Measurements from ENCODE around the gene NCOR1.
A peak's percentile ranks its signal among the peaks of the same experiment; 100 is the strongest.
"Not testable (repeated sequence)": the region's sequence is repeated elsewhere in the genome, so short reads cannot be mapped to it uniquely, and the experiment has no call there.

NCOR1 gene

DNA sequence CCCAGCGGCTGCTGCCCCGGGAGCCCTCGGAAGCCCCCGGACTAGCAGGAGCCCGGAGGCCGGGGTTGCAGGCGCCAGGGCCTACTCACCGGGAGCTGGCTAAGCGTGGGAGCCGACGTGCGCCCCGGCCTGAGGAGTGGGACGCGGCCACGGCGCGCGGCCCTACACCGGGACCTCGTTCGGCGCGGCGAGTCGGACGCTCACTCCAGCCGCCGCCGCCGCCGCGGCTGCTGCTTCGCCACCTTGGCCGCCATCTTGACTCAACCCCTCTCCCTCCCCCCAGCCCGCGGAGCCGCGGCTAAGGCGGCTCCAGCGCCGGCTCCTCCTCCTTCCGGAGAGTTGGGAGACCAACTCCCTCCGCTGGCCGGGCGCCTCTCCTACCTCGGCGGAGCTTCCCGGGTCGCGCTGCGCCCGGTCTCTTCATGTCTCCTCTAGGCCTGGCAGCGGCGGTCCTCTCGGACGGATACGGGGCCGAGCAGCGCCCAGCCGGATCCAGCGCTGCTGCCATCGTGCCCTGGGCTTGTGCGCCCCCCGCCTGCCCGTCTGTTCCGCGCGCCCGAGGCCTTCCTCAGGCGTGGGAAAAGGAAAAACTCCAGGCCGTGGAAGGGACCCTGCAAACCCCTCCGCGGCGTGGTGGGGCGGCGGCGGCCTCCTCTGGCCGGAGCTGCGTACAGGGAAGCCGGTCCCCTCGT lies at the start of gene NCOR1:
Gene NCOR1 (minus strand): TSS at position 262 of the 692 bp plus-strand sequence. CDS start 20,965 bp downstream, outside the sequence.
- peak; percentile 69 to 79 (median 78) for DNase-seq

DNA sequence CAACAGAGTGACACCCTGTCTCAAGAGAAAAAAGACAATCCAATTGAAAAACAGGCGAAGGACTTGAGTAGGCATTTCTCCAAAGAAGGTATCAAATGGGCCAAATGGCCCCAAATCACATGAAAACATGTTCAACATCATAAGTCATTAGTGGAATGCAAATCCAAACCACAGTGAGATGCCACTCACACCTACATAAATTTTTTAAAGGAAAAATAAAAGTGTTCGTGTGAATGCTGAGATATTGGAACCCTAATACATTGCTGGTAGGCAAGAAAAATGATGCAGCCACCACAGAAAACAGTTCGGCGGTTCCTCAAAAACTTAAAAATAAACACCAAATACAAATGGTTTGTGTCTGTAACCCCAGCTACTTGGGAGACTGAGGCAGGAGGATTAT lies 46.9 kb upstream of the NCOR1 start:
- DNase-seq: no peak

DNA sequence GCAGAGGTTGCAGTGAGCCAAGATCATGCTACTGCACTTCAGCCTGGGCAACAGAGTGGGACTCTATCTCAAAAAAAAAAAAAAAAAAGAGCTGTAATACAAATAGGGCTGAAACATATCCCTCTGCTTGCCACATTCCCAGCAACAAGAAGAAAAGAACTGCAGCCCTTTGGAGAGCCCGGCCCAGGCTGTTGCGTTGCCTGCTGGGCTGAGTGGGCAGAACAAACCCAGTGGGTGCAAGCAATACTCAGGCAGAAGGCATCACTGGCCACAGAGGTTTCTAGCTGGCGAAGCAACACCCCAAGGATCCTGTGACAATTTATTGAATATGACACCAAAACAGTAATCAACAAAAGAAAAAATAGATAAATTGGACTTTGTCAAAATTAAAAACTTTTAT lies 45.7 kb upstream of the NCOR1 start:
- no peak for DNase-seq

DNA sequence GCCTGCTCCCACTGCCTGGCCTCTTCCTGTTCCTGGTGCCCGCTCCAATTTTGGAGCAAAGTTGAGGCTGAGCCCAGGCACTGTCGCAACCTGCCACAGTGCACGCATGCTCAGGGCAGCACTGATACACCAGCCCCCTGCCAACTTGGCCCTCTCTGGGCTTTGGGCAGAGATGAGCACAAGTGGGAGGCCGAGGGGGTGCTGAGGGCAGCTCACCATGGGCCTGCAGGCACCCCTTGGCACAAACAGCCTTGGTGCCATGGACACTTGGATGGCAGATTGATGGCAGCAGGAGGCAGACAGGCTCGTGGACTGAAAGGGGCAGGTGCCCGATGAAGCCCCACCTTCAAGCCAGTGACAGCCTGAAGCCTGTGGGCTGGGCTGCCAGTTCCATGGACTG lies 44.6 kb upstream of the NCOR1 start:
- DNase-seq: no peak

DNA sequence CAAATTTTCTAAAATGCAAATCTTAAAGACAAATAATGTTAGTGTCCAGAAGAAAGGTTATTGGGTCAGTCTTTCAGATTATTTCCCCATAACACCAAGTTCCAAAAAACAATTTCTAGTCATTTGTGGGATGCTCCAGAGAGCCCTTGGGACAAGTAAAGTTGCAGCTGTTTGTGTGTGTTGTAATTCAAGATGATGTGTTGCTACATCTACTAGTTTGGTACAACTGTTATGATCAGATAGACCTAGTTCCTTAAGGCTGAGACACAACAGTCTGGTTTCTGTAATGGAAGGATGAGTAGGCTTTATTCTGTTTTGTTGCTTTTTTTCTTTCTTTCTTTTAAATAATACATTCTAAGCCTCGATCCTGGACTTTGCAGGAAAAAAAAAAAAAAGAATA lies 43.6 kb upstream of the NCOR1 start:
- DNase-seq: no peak

DNA sequence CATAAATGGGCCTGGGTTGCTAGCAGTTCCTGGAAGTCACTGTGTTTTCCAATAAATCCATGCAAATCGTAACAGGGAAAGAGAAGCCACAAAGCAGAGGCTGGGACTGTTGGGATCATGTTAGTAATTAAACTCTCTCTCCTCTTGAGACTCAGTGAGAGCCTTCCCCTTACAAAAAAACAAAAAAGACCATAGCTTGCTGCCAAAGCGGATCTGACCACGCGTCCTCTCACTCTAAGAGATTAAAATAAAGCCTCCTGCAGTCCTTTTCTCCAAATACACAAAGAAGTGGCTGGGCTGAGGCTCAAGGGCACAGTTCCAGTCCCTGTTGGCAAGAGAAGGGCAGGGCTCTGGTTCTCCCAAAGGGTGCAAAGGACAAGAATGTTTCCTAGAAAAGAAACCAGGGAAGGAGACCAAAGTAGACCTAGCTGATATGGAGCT lies 40.2 kb upstream of the NCOR1 start:
- no peak for DNase-seq

DNA sequence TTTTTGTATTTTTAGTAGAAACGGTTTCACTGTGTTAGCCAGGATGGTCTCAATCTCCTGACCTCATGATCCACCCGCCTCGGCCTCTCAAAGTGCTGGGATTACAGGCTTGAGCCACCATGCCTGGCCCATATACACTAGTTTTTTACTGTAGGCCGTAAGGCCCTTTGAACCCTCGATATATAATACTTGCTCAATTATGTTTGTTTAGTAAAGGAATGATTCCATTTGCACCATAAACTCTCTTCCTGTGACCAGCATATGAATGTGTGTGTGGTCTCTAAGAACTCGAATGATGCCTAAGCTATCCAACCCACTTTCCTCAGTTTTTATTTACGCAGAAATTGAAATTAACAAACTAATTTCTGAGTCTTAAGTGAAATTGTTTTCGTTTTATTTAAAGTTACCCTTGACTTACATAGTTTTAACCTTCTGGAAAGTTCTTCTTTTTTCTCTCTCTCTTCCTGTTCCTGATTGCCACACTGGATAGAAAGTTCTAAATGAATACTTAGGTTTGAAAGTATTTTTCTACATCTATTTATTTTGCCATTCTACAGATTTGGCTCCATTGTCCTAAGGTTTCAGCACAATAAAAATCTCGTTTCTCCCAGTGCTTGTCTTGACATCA lies 39.6 kb upstream of the NCOR1 start:
- no peak for DNase-seq

DNA sequence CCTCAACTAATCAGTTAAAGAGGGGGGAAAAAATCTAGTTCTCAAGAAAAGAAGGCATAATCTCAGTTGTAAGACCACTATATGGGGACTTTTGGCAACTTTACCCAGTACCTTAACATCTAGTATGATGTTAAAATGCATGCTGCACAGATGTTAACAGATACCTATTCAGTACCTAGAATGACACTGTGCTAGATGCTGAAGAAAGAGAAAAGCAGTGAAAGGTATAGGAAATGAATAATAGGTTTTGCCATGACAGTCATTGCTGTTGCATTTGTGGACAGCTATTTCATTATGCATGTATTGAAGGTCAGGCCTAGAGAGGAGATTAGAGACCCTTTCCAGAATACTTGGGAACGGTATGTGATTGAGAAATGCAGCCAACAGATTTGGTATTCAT lies 36.2 kb upstream of the NCOR1 start:
- DNase-seq: no peak

DNA sequence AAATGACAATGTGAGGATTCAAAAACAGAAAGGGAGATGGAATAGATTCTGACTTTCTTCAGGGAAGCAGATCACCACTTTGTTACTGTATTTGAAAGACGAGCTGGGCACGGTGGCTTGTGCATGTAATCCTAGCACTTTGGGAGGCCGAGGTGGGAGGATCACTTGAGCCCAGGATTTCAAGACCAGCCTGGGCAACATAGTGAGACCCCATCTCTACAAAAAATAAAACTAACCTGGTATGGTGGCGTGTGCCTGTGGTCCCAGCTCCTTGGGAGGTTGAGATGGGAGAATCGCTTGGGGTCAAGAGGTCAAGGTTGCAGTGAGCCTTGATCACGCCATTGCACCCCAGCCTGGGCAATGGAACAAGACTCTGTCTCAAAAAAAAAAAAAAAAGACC lies 35.7 kb upstream of the NCOR1 start:
- no peak for DNase-seq

DNA sequence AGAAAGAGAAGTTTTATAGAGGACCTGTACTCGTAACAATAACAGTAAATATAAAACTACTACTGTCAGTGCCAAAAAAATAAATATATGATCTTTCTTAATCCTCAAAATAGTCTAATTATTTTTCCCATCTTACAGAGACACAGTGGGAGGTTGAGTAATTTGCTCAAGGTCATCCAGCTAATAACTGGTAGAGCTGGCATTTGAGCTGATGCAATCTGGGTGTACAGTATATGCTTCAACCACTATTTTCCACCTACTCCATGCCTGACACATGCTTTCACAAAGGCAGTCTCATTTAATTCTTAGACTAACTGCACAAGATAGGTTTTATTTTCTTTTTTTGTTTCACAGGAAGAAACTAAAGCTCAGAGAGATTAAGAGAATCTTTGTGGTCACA lies 35.3 kb upstream of the NCOR1 start:
- DNase-seq: no peak

DNA sequence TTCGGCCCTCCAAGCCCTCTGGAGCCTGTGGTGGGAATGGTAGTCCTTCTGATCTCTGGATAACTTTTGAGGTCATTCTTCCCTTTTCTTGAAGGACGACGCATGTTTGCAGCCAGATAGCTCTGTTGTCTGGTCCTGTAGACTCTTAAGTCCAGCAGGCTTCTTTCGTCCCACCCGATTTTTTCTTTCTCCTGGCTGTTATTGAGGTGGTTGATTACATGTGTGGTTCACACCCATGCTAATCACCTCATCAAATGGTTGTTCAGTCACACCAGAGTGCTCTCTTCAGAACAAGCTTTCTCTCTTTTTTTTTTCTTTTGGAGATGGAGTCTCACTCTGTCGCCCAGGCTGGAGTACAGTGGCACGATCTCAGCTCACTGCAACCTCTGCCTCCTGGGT lies 32.3 kb upstream of the NCOR1 start:
- DNase-seq: no peak

DNA sequence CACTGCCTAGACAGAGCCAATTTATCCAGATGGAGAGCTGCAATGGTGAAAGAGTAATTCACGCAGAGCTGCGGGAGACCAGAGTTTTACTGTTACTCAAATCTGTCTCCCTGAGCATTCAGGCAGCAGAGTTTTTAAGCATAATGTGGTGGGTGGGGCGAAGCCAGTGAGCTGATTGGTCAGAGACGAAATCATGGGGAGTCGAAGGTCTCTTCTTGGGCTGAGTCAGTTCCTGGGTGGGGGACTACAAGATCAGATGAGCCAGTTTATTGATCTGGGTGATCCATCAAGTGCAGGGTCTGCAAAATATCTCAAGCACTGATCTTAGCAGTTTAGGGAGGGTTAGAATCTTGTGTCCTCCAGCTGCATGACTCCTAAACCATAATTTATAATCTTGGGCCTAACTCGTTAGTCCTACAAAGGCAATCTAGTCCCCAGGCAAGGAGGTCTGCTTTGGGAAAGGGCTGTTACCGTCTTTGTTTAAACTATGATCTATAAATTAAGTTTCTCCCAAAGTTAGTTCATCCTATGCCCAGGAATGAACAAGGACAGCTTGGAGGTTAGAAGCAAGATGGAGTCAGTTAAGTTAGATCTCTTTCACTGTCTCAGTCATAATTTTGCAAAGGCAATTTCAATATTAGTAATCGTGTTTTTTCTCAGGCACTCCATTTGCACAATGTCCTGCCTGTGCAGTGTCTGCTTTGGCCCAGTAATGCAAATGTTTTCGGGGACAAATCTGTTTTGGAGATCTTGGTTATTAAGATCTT lies 28.6 kb upstream of the NCOR1 start:
- no peak for DNase-seq

DNA sequence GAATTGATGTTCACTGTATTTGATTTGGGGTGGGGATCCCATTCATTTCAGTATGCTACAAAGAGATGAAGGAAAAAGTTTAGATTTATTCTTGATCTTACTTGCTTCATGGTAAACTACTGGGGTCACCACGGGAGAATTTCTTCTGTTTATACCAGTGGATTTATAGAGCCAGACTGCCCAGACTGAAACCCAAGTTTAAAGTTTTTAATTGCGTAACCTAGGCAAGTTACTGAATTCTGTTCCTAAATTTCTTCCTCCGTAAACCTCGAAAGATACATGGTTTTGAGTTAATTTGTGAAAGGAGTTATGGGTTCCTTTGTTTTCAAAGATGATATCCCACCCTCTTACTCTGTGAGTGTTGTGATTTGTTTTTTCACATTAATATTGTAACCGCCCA lies 28.1 kb upstream of the NCOR1 start:
- no peak for DNase-seq

DNA sequence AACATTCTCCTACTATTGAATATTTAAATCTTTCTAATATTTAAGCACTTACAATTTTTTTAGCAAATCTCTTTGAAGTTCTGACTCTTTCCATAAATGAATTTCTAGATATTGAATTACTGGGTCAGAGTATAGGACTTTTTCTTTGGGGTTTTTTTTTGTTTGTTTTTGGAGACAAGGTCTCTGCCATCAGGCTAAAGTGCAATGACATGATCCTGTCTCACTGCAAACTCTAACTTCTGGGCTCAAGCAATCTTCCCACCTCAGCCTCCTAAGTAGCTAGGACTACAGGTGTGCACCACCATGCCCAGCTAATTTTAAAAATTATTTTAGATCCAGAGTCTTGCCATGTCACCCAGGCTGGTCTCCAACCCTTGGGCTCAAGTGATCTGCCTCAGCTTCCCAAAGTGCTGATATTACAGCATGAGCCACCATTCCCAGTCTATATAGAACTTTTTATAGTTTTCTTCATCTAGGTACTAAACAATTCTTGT lies 26.6 kb upstream of the NCOR1 start:
- no peak for DNase-seq

DNA sequence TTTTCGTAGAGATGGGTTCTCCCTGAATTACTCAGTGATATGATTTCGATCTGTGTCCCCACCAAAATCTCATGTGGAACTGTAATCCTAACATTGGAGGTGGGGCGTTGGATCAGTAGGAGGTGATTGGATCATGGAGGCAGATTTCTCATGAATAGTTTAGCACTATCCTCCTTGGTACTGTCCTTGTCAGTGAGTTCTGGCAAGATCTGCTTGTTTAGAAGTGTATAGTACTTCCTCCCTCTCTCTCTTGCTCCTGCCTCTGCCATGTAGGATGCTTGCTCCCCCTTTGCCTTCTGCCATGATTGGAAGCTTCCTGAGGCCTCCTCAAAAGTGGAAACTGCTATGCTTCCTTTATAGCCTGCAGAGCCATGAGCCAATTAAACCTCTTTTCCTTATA lies 24.6 kb upstream of the NCOR1 start:
- no peak for DNase-seq

DNA sequence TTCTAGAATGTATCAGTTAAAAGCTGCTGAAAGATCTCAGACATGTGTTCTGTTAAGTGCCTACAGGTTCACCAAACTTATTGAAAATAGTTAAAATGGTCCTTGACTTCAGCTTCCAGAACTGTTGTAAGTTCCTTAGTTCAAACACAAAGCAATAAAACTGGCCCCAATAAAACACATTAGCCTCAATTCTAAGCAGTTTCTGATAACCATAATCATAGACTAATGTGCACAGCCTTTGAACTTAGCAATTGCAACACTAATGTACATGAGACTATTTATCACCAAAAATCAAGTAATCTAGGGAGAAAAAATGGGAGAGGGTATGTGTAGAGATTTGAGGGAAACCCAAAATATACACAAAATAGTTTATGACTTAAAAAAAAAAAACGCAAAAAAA lies 17.1 kb upstream of the NCOR1 start:
- no peak for DNase-seq

DNA sequence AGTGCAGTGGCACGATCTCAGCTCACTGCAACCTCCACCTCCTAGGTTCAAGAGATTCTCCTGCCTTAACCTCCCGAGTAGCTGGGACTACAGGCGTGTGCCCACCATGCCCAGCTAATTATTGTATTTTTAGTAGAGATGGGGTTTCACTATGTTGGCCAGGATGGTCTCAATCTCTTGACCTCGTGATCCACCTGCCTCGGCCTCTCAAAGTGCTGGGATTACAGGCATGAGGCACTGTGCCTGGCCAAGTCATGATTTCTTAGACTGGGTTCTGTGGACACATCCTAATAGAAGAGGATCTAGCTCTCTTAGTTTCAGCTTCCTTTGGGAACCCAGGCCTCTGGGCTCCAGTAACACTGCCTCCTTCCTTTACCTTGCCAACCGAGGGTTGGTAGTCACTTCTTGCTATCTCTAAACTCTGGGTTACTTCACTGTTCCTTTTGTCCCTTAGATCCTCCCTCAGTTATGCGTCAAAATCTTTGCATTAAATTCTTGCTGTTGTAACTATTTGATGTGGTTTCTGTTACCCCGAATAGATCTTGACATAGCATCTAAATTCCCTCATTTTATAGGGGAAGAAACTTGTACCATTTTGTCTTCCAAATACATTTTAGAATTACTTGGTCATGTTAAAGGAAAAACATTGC lies 14.7 kb upstream of the NCOR1 start:
- not testable (repeated sequence) for DNase-seq

DNA sequence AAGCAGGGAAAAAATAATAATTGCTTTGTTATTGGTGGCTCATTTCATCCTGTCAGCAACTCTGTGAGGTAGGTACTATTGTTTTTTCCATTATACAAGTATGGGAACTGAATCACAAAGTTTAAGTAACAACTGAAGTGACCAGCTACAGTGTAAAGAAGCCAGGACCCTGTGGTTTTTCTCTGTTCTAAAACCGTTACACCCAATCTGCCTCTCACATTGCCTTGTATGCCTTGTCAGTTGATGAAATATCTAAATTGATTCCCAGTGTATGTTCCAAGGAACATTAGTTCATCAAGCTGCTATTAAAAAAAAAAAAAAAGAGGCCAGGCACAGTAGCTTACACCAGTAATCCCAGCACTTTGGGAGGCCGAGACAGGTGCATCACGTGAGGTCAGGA lies 7.1 kb upstream of the NCOR1 start:
- no peak for DNase-seq

DNA sequence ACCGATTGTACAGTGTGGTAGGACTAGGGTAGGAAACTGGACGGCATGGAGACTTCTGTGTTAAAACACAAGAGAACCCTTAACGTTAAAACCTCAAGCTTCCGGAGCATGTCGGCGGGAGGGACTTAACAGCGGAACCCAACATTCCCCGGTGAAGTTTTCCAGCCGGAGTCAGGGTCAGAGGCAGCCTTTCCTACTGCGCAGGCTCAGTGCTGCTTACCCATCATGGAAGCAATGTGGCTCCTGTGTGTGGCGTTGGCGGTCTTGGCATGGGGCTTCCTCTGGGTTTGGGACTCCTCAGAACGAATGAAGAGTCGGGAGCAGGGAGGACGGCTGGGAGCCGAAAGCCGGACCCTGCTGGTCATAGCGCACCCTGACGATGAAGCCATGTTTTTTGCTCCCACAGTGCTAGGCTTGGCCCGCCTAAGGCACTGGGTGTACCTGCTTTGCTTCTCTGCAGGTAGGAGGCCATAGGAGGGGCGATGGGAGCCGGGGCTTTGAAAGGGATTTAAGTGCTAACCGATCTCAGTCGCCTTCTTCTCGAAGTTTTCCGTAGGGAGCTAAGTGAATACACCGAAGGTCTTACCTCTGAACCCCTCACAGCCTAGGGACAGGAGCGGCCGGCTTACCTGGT lies 1.8 kb upstream of the NCOR1 start, which contains the start of gene PIGL:
Gene PIGL (plus strand): TSS at position 209 of the 634 bp plus-strand sequence. CDS start 17 bp downstream, at position 226.
- peak; percentile 51 to 77 (median 65) for DNase-seq

DNA sequence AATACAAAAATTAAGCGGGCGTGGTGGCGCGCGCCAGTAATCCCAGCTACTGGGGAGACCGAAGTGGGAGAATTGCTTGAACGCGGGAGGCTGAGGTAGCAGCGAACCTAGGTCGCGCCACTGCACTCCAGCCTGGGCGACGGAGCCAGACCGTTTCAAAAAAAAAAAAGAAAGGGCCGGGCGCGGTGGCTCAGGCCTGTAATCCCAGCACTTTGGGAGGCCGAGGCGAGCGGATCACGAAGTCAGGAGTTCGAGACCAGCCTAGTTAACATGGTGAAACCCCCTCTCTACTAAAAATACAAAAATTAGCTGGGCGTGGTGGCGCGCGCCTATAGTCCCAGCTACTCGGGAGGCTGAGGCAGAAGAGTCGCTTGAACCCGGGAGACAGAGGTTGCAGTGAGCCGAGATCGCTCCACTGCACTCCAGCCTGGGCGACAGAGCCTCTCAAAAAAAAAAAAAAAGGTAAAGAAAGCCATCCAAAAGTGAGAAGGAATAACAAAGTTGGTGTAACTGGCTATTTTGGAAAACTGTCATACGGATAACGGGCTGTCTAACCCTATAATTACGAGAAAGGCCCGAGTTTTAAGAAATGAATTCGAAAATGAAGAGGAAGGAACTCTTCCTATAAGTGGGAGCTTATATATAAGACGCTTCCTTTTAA lies 1.1 kb upstream of the NCOR1 start:
- not testable (repeated sequence) for DNase-seq

DNA sequence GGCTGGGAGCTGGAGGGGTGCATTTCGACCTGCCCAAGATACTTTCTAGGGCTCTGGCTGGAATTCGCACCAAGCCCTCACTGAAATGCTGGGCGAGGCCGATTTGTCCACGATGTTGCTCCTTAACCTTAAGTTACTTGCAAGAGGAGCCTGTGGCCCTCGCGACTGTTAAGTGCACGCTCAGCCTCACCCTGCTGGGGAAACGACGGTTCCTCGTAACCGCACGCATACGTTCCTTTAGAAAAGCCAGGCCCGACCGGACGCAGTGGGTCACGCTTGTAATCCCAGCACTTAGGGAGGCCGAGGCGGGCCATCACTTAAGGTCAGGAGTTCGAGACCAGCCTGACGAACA lies 607 bp upstream of the NCOR1 start:
- DNase-seq: peak in 2 of 4 experiments; percentile 5 to 14

DNA sequence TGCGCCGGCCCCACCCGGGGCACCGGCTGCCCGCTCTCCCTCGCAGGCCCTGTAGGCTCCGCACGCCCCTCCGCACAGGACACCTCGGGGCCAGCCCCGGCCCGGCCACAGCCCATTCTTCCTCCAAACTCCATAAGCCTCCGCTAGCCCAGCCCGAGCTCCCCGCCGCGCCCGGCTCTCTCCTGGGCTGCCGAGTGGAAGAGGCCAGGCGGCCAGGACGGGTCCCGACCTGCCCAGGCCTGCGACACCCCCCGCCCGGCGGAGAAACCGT lies 397 bp downstream of the NCOR1 start:
- peak in 2 of 4 experiments; percentile 13 to 14 for DNase-seq
